LNCaP clone FGC (cell line): ENCODE results near the gene TMEM53.

Source experiments
- DNase-seq: peaks from one replicate; pipeline ENCODE4 v3.0.0-alpha.2; 2011; ENCODE audit warnings: low read depth
- H3K4me3 ChIP-seq: 2 replicates; pipeline ENCODE4 v1.5.1; 2011; ENCODE audit warnings: mild to moderate bottlenecking, low read depth, low read length, control low read depth
- CTCF ChIP-seq: IDR thresholded peaks from 2 replicates; pipeline ENCODE4 v1.5.1; 2012; ENCODE audit warnings: mild to moderate bottlenecking; ENCODE audit not compliant: control insufficient read depth, insufficient read depth; ENCODE audit errors: extremely low read depth

TMEM53 gene

DNA sequence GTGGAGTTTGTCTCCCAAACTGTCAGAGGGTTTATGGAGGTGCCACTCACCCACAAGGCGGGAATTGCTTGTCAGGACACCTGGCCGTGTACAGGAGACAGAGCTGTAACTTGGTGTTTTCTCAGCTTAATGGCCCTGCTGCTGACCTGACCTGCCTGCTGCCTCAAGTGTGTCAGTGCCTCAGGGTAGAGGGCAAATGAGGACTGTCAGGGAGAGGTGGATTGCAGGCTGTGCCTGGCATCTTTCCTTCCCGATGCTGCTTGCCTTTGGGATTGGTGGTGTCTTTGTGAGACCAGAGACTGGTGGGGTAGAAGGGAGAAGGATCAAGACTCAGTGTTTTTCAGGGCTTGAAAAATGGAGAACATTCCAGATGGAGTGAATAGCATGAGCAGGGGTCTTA, 31.4 kb downstream of the TMEM53 start:
- no peak overlapping the region for H3K4me3 ChIP-seq
- TF ChIP-seq CTCF: no peak
- no peak for DNase-seq

GRCh38 chr1:44642255-44642654, 32.0 kb downstream of the TMEM53 start:
- DNase-seq: no peak
- TF ChIP-seq CTCF: no peak
- no peak overlapping the region for H3K4me3 ChIP-seq

GRCh38 chr1:44641126-44642102, 32.9 kb downstream of the TMEM53 start:
- H3K4me3 ChIP-seq: no peak overlapping the region
- no peak for DNase-seq
- no peak for TF ChIP-seq CTCF

DNA sequence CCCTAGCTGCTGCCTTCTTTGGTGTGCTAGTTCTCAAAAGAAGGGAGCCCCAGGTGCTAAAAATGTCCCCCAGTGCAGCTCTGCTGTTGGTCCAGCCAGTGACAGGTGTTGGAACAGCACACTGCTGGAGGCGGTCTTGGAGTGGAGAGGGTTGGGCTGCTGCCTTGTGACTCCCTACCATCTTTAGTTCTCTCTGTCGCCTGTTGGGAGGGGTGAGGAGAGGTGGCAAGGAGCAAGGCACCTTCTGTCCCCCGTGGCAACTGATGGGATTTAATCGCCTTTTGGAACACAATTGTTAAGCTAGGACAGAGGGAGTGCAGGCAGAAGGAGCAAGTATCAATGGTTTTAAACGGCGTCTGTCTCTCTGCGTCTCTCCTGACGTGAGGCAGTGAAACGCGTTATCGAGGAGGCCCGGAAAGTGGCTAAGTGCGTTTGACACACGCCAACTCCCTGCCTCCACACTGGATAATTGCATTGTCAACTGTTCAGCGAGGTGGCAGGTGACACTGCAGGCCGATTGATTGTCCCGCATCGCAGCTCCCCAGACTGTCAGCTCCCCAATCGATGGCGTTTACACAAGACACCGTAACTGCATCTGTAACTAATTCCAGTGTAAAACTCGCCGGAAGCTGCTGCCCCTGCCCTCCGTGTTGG, 34.0 kb downstream of the TMEM53 start:
- DNase-seq: no peak
- no peak for TF ChIP-seq CTCF
- no peak overlapping the region for H3K4me3 ChIP-seq

- TF ChIP-seq CTCF: no peak
- H3K4me3 ChIP-seq: no peak overlapping the region
- DNase-seq: no peak
Measured at GRCh38 chr1:44637702-44638411, 36.4 kb downstream of the TMEM53 start.

GRCh38 chr1:44636688-44637598, 37.3 kb downstream of the TMEM53 start:
- DNase-seq: no peak
- H3K4me3 ChIP-seq: no peak overlapping the region
- TF ChIP-seq CTCF: no peak
